Lower leg skin (tissue), 4 donors: Measurements from ENCODE around the gene COG2. TPM values are rescaled to one million over a fixed set of nuclear protein-coding genes. Genes with fewer than 3 reads are reported as not detected.
"Not testable (repeated sequence)": the region's sequence is repeated elsewhere in the genome, so short reads cannot be mapped to it uniquely, and the experiment has no call there.

Experiments used
- DNase-seq, 2 donors: peaks; one replicate each; pipeline ENCODE4 v3.0.0-alpha.2; 2019; ENCODE audit warnings: low spot score in 2 of 2
- H3K4me3 ChIP-seq: fragments of 200-600 bp; sonication (generic); 2 replicates; pipeline ENCODE4 v1.5.1; 2017; ENCODE audit warnings: mild to moderate bottlenecking, low read depth; ENCODE audit not compliant: poor library complexity, severe bottlenecking
- CTCF ChIP-seq, 3 donors: fragments of 450-650 bp; IDR thresholded peaks; one replicate each; pipeline ENCODE4 v1.5.1; 2016; ENCODE audit warnings: antibody characterized with exemption in 3 of 3, mild to moderate bottlenecking in 3 of 3, moderate library complexity in 2 of 3
- POLR2A ChIP-seq, 2 donors: fragments of 450-650 bp; IDR thresholded peaks; one replicate each; pipeline ENCODE4 v1.6.1; 2016 to 2017; ENCODE audit warnings: antibody characterized with exemption in 2 of 2, mild to moderate bottlenecking in 1 of 2, moderate library complexity in 1 of 2
- WGBS, 2 donors: methylation state at CpG; one replicate each; pipeline ENCODE4 v1.1.5; 2018; 5-methylcytosine and 5-hydroxymethylcytosine counted together
- intact Hi-C: fragments of 100-400 bp; cut with DNase I; formaldehyde crosslinking; loops from one replicate; pipeline ENCODE4 v1.15.0; 2023; ENCODE audit warnings: low total_unique reads
- total RNA-seq, 4 donors: library from RNA; depleted of rRNA; stranded (reverse); fragments of >200 nt; gene quantifications; one replicate each; pipeline ENCODE4 v1.1.0, GENCODE V29; 2016

Gene COG2
- total RNA-seq, 4 donors from 2014 or later: 16.9 to 25.4 (median 23.1) TPM

GRCh38 chr1:230713915-230714764 is 71.9 kb downstream of the COG2 start, which contains the start of gene AGT:
Gene AGT (minus strand): TSS chr1:230714122. CDS start chr1:230710823, 3,299 bp downstream.
- 39 to 51% methylated on average over 21 to 22 of the region's 24 CpGs for WGBS, 2 donors
- peak in 1 of 2 donors; percentile 42 for DNase-seq
- TF ChIP-seq POLR2A (IDR thresholded peaks at IDR 0.05) (no peak), CTCF (IDR thresholded peaks at IDR 0.05) (no peak)
- intact Hi-C loops: no loop called here
- H3K4me3 ChIP-seq: no peak within 1 kb of the TSS

GRCh38 chr1:230715510-230715909 is 73.2 kb downstream of the COG2 start:
- 83 to 85% methylated on average over 3 of the region's 3 CpGs for WGBS, 2 donors
- no peak for DNase-seq

GRCh38 chr1:230716453-230716852 is 74.2 kb downstream of the COG2 start:
- intact Hi-C loops, H3K4me3 ChIP-seq, DNase-seq: not testable (repeated sequence)
- 43 to 68% methylated on average over 3 of the region's 3 CpGs for WGBS, 2 donors

More at GRCh38 chr1:230715510-230715909, 73.2 kb downstream of the COG2 start:
- TF ChIP-seq CTCF (IDR thresholded peaks at IDR 0.05) (no peak), POLR2A (IDR thresholded peaks at IDR 0.05) (no peak)
- no peak overlapping the region for H3K4me3 ChIP-seq
- intact Hi-C loops: no loop called here

GRCh38 chr1:230717251-230717650 is 75.0 kb downstream of the COG2 start:
- no peak overlapping the region for H3K4me3 ChIP-seq
- intact Hi-C loops: no loop called here
- DNase-seq: no peak
- WGBS, 2 donors: 64 to 72% methylated on average over 1 of the region's 1 CpG
- TF ChIP-seq CTCF (IDR thresholded peaks at IDR 0.05) (no peak), POLR2A (IDR thresholded peaks at IDR 0.05) (no peak)

- WGBS, 2 donors: 93 to 97% methylated on average over 3 of the region's 3 CpGs
- DNase-seq, H3K4me3 ChIP-seq, intact Hi-C loops: not testable (repeated sequence)
These were observed 79.7 kb downstream of the COG2 start for GRCh38 chr1:230721849-230722522.

- intact Hi-C loops: no loop called here
- H3K4me3 ChIP-seq: no peak overlapping the region
- TF ChIP-seq CTCF (IDR thresholded peaks at IDR 0.05) (no peak), POLR2A (IDR thresholded peaks at IDR 0.05) (no peak)
- DNase-seq: no peak
- WGBS, 2 donors: 80 to 86% methylated on average over 6 of the region's 6 CpGs
These were observed 83.2 kb downstream of the COG2 start for GRCh38 chr1:230725256-230726012.
